A549 treated with AZD9567 at 1 μM for 4 hours (cell line): ENCODE data around the gene FLT3LG. TPM values are rescaled to one million over a fixed set of nuclear protein-coding genes. Genes with fewer than 3 reads are reported as not detected.

ENCODE experiments used
- total RNA-seq: library from RNA; stranded (reverse); fragments of 200-300 nt; extraction: Qiagen RNA extraction; gene quantifications from 5 replicates; pipeline ENCODE4 v1.2.3, GENCODE V29; 2022; ENCODE audit not compliant: insufficient read depth

Gene FLT3LG
- 0.89 to 1.6 TPM (median 1.1 TPM) in 4 of 5 replicates, not detected in the other for total RNA-seq

DNA sequence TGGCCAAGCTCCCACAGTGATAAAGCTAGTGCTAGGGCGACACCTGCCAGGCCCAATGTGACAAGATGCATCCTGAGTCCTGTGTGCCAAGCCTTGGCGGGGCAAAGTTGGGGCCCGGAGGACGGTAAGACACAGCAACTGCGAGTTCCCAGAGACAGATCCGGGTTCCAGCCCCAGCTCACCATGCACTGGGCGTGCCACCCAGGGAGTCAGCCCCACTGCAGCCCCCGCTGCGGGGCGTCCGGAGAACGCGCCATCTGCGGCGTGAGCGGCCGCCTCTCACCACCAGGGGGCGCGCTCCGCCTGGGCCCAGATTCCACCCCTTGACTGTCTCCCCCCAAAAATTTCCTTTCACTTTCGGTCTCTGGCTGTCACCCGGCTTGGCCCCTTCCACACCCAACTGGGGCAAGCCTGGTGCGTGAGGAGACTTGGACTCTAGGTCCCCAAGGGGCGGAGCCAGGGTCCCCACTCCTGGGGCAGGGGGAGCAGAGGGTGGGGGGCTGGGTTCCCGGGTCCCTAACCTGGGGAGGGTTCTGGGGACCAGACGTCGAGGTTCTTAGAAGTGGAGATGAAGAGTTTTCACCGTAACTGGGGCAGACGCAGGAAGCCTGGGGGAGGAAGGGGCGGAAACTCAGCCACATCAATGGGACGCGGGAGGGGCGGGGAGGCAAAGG, at the start of gene FLT3LG:
FLT3LG (plus strand) TSS at position 348 of the 674 bp plus-strand sequence. CDS start 425 bp downstream, outside the sequence.

DNA sequence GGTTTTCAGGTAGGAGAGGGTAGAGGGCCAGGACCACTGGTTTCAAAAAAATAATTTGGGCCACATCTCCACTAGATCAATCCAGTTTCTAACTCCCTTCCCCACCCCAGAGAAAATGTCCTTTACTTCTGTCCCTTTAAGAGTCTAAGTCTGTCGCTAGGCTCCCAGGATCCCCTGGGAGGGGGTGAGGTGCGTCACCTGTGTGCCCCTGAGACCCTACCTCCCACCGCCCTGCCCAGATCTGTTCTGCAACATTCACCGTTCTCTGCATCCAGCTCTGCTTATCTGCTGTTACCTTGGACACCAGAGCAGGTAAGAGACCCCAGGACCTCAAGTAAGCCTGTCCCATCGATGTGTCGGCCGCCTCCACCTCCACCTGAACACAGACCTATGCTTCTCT, 48.8 kb upstream of the FLT3LG start, which contains the start of gene GFY:
GFY (plus strand) TSS at position 211 of the 400 bp plus-strand sequence. CDS start 1,043 bp downstream, outside the sequence.

GRCh38 chr19:49441210-49441959, 32.6 kb upstream of the FLT3LG start, which contains the start of gene SLC17A7:
Gene SLC17A7, minus strand, starts transcription at chr19:49441527. Its CDS starts 148 bp downstream, at chr19:49441379.

GRCh38 chr19:49451430-49452181, 22.4 kb upstream of the FLT3LG start, which contains the start of gene PIH1D1:
Gene PIH1D1, minus strand, starts transcription at chr19:49451814. Its CDS starts 240 bp downstream, at chr19:49451574.

DNA sequence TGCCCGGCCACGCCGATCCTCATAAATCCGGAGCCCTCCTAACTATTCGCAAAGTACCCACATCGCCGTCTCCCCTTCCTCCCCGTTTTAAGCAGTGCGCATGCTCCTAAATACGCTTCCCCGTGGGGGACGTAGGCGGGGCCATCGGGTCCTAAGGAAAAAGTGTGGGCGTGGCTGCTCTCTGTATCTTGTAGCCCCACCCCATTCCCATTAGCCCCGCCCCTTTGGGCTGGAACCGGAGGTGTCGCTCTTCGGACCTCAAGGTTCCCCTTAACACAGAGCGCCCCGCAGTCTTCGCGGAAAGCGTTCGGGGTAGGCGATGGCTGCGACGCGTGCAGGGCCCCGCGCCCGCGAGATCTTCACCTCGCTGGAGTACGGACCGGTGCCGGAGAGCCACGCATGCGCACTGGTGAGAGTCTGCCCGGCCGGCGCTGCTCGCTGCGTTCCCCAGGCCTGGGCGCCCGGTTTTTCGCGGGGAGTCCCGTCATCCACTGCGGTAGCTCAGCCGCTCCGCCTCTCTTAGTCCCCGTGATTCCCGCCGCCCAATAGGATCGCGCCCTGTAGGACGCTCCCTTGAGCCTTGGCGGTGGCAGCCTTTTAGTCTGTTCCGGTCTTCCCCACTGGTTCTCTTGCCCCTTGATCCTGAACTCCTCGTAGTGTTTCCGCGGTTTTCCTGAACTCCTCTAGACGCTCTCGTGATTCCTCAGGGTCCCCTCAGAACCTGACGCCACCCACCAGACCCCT, 20.8 kb upstream of the FLT3LG start, which contains the start of gene ALDH16A1:
ALDH16A1 (plus strand) TSS at position 213 of the 744 bp plus-strand sequence; CDS start at position 320, 107 bp downstream.

DNA sequence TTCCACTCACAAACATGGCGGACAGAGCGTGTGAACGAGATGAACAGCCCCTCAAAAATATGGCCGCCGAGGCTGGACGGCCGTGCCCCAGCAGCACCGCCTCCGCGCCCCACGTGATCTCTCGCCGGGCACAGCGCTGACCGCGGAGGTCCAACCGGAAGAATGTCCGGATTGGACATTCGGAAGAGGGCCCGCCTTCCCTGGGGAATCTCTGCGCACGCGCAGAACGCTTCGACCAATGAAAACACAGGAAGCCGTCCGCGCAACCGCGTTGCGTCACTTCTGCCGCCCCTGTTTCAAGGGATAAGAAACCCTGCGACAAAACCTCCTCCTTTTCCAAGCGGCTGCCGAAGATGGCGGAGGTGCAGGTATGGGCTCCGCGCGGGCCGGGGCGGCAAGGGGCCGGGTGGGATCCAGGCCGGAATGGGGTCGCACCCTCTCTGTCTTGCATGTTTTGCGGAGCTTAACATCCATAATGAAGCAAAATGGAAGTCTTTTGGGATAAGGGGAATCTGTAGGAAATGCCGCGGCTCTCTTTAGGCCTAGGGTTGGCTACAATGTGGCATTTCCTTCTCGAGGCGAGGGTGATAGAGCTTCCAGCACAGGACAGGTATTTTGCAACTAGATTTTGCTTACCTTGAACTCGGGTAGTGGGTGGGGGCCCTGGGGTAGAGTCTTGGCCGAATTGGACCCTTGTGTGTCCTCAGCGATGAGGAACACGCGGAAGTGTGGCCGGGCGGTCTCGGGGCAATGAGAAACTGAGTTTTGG, 13.4 kb downstream of the FLT3LG start, which contains the start of gene RPL13A:
RPL13A (plus strand) TSS at position 332 of the 769 bp plus-strand sequence; CDS start at position 354, 22 bp downstream.

Other genes with a start within 250 kb of the FLT3LG start
- gene SLC6A16, start 149.0 kb upstream of the FLT3LG start, total RNA-seq: 1.4 to 2.0 TPM (median 1.4 TPM) in 4 of 5 replicates, not detected in the other
- not detected in 5 replicates for gene CD37, start 138.8 kb upstream of the FLT3LG start, total RNA-seq
- gene TEAD2, start 111.8 kb upstream of the FLT3LG start, total RNA-seq: 13.2 to 33.0 TPM (median 16.2 TPM) in 5 replicates
- 0.50 to 0.55 TPM (median 0.53 TPM) in 4 of 5 replicates, not detected in the other for gene DKKL1, start 110.3 kb upstream of the FLT3LG start, total RNA-seq
- gene KASH5, start 86.0 kb upstream of the FLT3LG start, total RNA-seq: 0.20 TPM in 1 of 5 replicates, not detected in the others
- not detected in 5 replicates for gene PTH2, start 50.8 kb upstream of the FLT3LG start, total RNA-seq
- 0.12 to 0.19 TPM (median 0.15 TPM) in 4 of 5 replicates, not detected in the other for gene GFY, start 48.8 kb upstream of the FLT3LG start, total RNA-seq
- gene SLC17A7, start 32.7 kb upstream of the FLT3LG start, total RNA-seq: 0.63 to 3.0 TPM (median 0.82 TPM) in 5 replicates
- gene PIH1D1, start 22.4 kb upstream of the FLT3LG start, total RNA-seq: 66.4 to 97.1 TPM (median 93.3 TPM) in 5 replicates
- gene ALDH16A1, start 21.0 kb upstream of the FLT3LG start, total RNA-seq: 13.4 to 27.9 TPM (median 27.3 TPM) in 5 replicates
- 3,480 to 4,206 TPM (median 3,972 TPM) in 5 replicates for gene RPL13A, start 13.4 kb downstream of the FLT3LG start, total RNA-seq
- 3,818 to 4,072 TPM (median 3,919 TPM) in 5 replicates for gene RPS11, start 22.2 kb downstream of the FLT3LG start, total RNA-seq
- gene FCGRT, start 38.4 kb downstream of the FLT3LG start, total RNA-seq: 22.8 to 30.5 TPM (median 30.2 TPM) in 5 replicates
- gene RCN3, start 53.8 kb downstream of the FLT3LG start, total RNA-seq: 1.8 to 4.0 TPM (median 2.4 TPM) in 5 replicates
- 82.3 to 118 TPM (median 113 TPM) in 5 replicates for gene NOSIP, start 106.3 kb downstream of the FLT3LG start, total RNA-seq
- gene PRRG2, start 107.1 kb downstream of the FLT3LG start, total RNA-seq: 0.71 to 1.0 TPM (median 0.86 TPM) in 4 of 5 replicates, not detected in the other
- gene PRR12, start 117.0 kb downstream of the FLT3LG start, total RNA-seq: 21.3 to 31.8 TPM (median 29.3 TPM) in 5 replicates
- gene RRAS, start 165.9 kb downstream of the FLT3LG start, total RNA-seq: 70.6 to 148 TPM (median 141 TPM) in 5 replicates
- 39.7 to 68.6 TPM (median 64.4 TPM) in 5 replicates for gene SCAF1, start 168.0 kb downstream of the FLT3LG start, total RNA-seq
- gene IRF3, start 191.6 kb downstream of the FLT3LG start, total RNA-seq: 92.2 to 110 TPM (median 99.0 TPM) in 5 replicates
- gene BCL2L12, start 191.7 kb downstream of the FLT3LG start, total RNA-seq: 71.8 to 79.2 TPM (median 75.2 TPM) in 5 replicates
- gene PRMT1, start 203.1 kb downstream of the FLT3LG start, total RNA-seq: 414 to 496 TPM (median 439 TPM) in 5 replicates
- gene ADM5, start 215.4 kb downstream of the FLT3LG start, total RNA-seq: 3.6 to 6.2 TPM (median 5.7 TPM) in 5 replicates
- gene CPT1C, start 216.9 kb downstream of the FLT3LG start, total RNA-seq: 5.0 to 13.7 TPM (median 11.4 TPM) in 5 replicates